ENCODE results near the gene NPW. TPM values are rescaled to one million over a fixed set of nuclear protein-coding genes. Genes with fewer than 3 reads are reported as not detected.

The NPW gene
- total and polyA plus RNA-seq, 9 of the 15 experiments (the other 6 are each of a cell fraction or from before 2014, with no cell fraction given): 0.14 to 4.0 (median 2.6) TPM; not detected in 4

DNA sequence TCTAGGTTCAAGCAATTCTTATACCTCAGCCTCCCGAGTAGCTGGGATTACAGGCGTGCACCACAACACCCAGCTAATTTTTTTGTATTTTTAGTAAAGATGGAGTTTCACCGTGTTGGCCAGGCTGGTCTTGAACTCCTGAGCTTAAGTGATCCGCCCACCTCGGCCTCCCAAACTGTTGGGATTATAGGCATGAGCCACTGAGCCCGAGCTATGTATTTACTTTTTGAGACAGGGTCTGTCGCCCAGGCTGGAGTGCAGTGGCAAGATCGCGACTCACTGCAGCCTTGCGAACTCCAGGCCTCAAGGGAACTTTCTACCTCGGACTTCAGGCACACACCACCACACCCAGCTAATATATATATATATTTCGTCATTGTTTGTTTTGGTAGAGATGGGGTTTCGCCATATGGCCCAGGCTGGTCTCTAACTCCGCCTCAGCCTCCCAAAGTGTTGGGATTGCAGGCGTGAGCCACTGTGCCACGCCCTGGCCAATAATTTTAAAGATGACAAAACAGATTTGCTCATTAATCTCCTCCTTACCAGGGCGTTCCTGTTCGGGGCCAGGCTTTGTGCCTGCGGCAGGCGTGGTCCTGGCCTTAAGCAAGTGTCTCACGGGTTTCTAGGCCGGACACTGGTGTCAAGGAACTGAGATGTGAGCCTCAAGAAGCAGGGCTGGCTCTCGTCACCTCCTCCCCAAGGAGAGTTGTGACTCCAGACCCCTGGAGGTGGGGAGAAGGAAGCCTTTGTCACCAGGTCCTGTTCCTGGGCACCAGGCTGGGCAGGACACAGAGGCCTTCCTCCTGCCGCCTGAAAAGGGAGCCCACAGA, 4.3 kb upstream of the NPW start (continued):
- no peak for TF ChIP-seq FOXM1 (IDR thresholded peaks at IDR 0.05; ENCODE audit: low read depth)
- TF ChIP-seq FOXM1 (CRISPR knock-in tag; IDR thresholded peaks at IDR 0.05; ENCODE audit: low read depth): no peak
- no peak for TF ChIP-seq ZNF699 (CRISPR knock-in tag; IDR thresholded peaks at IDR 0.05; ENCODE audit: insufficient replicate concordance)
- TF ChIP-seq EGR1 (conservative IDR thresholded peaks at IDR 0.05): no peak
- TF ChIP-seq RBM22 (IDR thresholded peaks at IDR 0.05; ENCODE audit: low read depth, low read length, poor library complexity, severe bottlenecking): no peak
- no peak for TF ChIP-seq POLR2B (IDR thresholded peaks at IDR 0.05; ENCODE audit: low read depth, partially characterized antibody)
- TF ChIP-seq ZNF431 (CRISPR knock-in tag; IDR thresholded peaks at IDR 0.05): no peak
- no peak for TF ChIP-seq PHF20 (IDR thresholded peaks at IDR 0.05; ENCODE audit: partially characterized antibody)
- peak; percentile 28 for TF ChIP-seq MEIS2 (IDR thresholded peaks at IDR 0.05; ENCODE audit: partially characterized antibody)
- no peak for TF ChIP-seq CREBBP (IDR thresholded peaks at IDR 0.05; ENCODE audit: low read depth, low read length)
- no peak for TF ChIP-seq BDP1 (IDR thresholded peaks at IDR 0.05; ENCODE audit: insufficient read depth, insufficient read length)
- TF ChIP-seq ZNF217 (CRISPR knock-in tag; IDR thresholded peaks at IDR 0.05): 0 out of 2 replicates have a peak, but pooled peaks have one; percentile 6
- no peak for TF ChIP-seq FOXK2 (conservative IDR thresholded peaks at IDR 0.05 in 1 of 2, IDR thresholded peaks at IDR 0.05 in 1 of 2; ENCODE audit: low read depth in 2 of 2)
- TF ChIP-seq THAP7 (CRISPR knock-in tag; IDR thresholded peaks at IDR 0.05): no peak
- no peak for TF ChIP-seq SMARCC2 (IDR thresholded peaks at IDR 0.05; ENCODE audit: low read depth)
- no peak for TF ChIP-seq RBM39 (optimal IDR thresholded peaks at IDR 0.05; ENCODE audit: low read depth, low read length)
- no peak for TF ChIP-seq PCBP1 (IDR thresholded peaks at IDR 0.05; ENCODE audit: low read depth, low read length, poor library complexity, severe bottlenecking)
- no peak for TF ChIP-seq STAT6 (CRISPR knock-in tag; IDR thresholded peaks at IDR 0.05)
- no peak for TF ChIP-seq ETV6 (IDR thresholded peaks at IDR 0.05; ENCODE audit: borderline replicate concordance in 1 of 2, low read depth in 2 of 2, low read length in 1 of 2)
- TF ChIP-seq ETV6 (CRISPR knock-in tag; IDR thresholded peaks at IDR 0.05; ENCODE audit: borderline replicate concordance): no peak
- TF ChIP-seq, protein P1, sequence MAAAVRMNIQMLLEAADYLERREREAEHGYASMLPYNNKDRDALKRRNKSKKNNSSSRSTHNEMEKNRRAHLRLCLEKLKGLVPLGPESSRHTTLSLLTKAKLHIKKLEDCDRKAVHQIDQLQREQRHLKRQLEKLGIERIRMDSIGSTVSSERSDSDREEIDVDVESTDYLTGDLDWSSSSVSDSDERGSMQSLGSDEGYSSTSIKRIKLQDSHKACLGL (CRISPR knock-in tag; IDR thresholded peaks at IDR 0.05; ENCODE audit: borderline replicate concordance, poor library complexity, severe bottlenecking): no peak
- no peak for TF ChIP-seq GMEB1 (CRISPR knock-in tag; IDR thresholded peaks at IDR 0.05)
- TF ChIP-seq GABPA (tag; conservative IDR thresholded peaks at IDR 0.05; ENCODE audit: low read depth): no peak

Data from K562 (cell line).